M059J (cell line): ENCODE results near the gene WDR37. TPM values are rescaled to one million over a fixed set of nuclear protein-coding genes. Genes with fewer than 3 reads are reported as not detected.

ENCODE experiments used
- DNase-seq: peaks from one replicate; pipeline ENCODE4 v3.0.0-alpha.2; 2012; ENCODE audit warnings: low read depth
- total RNA-seq: library from RNA; depleted of rRNA; stranded (reverse); fragments of >200 nt; shearing (Covaris generic); gene quantifications from 2 replicates; pipeline ENCODE4 v1.2.3, GENCODE V29; 2014

The WDR37 gene
- total RNA-seq, 1 experiment from 2014 or later, result 5.6 TPM

DNA sequence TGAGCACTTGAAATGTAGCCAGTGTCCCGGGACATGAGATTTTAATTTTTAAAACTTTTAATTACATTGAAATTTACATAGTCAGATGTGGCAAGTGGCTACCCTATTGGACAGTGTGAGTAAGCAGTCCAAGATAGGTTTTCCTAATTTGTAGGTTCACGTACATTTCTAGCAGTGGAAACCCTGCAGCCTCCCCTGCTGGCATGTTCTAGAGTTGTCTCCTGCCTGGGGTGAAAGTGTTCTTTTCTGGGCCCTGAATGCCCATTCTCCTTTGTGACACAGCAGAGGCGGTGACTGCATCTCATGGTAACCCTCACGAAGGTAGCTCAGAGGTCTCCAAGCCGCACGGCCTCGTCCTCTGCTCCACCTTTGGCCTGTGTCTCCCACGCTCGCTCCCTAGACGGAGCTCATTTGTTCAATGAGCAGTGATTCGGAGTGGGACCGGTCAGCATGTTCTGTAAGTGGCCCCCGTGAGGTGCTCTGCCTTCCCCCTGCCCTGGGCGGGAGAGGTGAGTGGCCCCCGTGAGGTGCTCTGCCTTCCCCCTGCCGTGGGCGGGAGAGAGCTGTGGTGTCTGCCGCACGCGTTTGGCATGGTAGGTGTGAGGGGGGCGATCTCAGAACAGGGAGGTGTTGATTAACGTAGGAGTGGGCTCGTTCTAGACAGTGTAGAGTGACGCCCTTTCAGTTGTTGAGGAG, 18.0 kb downstream of the WDR37 start:
- DNase-seq, result no peak

DNA sequence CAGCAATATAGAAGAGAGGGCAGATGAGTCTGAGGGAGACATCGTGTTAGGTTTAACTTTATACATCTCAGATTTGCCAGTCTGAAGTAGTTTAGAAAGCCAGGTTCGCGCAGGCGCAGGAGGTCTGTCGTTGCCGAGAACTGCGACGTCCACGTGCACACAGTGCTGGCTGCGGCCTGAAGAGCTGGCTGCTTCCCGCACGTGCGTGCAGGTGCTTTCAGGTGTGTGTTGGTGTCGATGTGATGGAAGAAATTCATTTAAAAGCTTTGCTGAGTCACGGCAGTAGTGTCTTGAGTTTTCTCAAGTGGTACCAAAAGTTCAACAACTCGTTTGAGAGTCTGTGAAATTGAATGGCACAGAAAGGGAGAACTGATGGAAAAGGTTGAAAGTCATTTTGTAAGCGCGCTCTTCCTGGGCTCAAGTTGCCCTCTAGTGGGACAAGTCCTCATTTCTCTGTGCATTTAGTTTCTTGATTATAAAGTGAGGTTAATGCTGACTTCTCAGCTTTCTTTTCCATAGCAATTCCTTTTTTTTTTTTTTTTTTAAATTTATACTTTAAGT, 18.6 kb downstream of the WDR37 start:
- no peak for DNase-seq

DNA sequence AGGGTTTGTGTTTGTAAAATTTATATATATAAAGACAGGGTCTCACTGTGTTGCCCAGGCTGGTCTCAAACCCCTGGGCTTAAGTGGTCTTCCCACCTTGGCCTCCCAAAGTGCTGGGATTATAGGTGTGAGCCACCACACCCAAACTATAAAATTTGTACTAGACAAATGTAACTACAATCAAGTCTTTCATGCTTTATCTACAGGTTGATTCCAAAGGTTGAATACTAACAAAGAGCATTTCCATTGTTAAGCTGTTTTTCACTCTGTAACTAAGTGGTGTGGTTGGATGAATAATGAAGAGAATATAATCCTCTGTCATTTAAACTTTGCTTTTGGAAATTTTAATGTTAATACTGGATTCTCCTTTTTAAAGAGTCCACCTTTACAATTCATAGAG, 22.5 kb downstream of the WDR37 start:
- DNase-seq, result no peak

DNA sequence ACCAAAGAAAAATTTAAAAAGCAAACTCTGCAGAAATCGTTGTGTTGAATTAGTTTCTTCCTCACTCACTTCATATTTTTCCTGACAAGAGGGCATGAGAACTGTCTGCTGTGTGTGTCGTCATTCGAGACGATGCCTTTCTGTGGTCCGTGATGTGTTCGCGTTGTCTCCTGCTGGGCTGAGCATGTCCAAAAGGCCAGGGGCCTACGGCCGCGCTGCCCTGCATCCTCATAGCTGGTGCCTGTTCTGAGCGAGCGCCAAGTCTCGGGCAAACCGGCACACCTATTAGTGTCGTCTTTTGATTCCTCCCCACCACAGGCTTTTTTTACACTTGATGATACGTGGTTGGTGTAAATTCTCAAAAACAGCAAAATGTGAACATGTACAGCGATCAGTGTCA, 27.4 kb downstream of the WDR37 start:
- no peak for DNase-seq

DNA sequence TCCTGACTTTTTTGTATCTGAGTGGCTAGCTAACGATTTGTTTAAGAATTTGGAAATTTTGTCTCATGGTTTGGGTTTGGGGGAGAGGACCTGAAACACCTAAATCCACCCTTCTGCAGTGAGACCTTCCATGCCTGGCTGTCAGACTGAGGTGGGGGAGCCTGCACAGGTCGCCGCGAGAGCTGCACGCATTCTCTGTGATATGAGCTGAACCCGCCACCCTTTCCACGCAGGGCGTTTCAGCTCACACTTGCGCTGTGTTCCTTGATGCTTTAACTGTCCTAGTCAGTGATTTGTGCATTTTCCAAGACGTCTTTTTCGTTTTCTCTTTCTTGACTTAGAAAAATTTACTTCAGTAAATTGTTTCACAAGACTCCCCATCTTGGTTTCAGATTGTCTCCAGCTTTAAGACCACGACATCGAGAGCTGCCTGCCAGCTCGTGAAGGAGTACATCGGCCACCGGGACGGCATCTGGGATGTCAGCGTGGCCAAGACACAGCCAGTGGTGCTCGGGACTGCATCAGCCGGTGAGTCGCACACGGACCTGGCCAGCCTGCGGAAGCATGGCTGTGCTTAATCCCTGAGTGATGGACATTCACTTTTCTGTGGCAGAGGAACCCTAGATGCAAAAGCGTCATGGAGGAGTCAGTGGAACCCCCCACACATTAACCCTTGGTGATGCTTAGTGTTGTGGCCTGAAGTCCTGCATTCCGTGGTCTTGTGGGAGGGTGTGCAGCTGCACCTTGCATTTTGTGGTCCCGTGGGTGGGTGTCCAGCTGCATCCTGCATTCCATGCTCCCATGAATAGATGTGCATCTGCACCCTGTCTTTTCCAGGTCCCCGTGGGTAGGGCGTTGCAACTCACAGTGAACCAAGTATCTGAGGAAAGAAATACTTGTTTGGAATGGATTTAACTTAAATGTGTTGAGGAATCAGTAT, 28.1 kb downstream of the WDR37 start:
- DNase-seq, result no peak

DNA sequence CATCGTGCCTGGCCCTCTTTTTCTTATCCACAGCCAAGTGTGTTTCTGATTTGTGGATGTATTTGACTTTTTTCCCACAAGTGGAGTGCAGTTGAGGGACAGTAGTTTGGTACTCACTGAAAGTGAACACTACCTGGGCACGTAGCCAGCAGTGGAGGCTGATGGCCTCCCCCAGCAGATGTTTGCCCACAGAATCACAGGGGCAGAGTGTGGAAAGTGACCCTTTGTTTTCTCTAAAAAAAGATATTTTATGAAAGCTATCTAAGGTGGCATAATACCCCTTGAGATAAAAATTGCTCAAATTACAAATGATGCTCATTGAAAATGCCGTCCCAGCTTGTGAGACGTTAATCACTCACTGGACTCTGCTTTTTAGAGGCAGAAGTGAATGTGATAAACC, 29.1 kb downstream of the WDR37 start:
- DNase-seq, result no peak

DNA sequence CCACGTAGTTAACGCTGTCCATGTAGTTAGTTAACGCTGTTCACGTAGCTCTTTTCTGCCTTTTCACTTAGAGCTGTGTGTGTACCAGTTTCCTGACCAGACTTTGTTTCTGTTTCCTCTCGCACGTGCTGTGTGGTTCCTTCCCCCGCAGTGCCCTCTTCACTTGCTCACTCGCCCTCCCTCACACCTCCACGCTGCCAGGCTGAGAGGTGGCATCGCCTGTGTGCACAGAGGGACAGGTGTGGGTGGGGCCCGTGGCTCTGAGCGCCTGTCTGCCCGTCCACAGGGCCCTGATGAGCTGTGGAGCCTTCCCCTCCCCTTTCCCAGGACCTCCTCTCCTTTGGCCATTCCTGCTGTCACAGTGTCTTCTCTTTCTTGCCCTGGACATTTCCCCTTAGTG, 30.6 kb downstream of the WDR37 start:
- DNase-seq, result no peak

DNA sequence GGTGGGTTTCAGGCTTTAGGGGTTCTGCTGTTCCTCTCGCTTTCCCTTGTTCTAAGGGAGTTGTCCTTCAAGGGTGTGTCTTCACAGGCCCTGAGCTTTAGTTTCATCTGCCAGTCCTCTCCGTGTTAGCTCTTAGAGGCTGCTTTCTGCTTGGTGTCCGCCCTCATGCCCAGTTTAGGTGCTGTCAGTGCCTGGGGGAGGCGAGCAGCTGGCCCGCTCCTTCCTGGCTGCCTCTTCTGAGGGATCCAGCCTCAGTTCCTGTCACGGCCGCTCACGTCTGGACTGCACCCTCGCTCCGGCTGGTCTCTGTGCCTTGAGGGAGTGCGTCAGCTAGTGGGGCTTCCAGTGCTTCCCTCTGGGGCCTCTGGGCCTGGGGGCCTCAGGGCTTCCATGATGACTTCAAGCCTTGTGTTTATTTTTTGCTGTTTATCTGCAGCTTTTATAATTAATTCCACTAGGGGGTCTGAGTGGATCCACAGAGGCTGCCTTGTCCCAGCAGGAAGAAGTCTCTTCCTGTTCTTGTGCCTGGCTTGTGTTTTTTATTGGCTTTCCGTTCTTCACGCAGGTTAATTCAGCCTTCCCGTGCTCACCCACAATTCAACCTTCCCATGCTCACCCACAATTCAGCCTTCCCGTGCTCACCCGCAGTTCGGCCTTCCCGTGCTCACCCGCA, 33.0 kb downstream of the WDR37 start:
- no peak for DNase-seq

DNA sequence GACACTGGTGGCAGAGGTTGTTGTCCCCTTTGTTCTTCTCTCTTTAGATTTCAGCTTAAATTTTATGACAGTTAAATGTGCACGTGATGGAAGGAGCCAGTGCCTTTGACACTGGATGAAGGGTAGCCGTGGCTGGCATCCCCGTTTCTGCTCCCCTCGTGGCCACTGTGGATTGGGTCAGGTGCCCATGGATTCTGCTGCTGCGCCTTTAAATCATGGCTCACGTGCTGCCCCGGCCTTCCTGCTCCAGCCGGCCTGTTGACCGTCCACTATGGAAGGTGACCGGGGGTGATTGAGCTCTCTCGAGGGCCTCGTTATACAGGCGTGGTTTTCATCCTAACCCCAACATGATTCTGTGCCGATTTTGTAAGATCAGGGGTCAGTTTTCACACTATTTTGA, 34.5 kb downstream of the WDR37 start:
- DNase-seq, result no peak

DNA sequence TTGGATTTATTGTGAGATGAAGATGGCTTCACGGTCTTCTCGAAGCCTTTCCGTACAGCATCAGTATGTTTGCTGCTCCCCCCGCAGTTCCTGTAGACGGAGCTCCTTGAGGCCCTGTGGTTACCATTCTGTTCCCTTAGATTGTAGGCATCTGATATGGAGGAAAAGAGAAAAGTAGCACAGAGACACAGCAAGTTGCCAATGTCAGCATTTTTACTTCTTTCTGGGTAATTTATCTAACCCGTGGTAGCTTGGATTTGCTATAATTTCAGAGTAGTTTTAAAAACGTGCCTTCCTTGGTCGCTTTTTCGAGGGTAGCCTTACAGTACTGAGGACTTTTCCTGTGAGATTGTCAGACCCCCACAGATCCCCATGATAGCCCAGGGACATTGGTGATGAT, 37.5 kb downstream of the WDR37 start:
- DNase-seq, result no peak

DNA sequence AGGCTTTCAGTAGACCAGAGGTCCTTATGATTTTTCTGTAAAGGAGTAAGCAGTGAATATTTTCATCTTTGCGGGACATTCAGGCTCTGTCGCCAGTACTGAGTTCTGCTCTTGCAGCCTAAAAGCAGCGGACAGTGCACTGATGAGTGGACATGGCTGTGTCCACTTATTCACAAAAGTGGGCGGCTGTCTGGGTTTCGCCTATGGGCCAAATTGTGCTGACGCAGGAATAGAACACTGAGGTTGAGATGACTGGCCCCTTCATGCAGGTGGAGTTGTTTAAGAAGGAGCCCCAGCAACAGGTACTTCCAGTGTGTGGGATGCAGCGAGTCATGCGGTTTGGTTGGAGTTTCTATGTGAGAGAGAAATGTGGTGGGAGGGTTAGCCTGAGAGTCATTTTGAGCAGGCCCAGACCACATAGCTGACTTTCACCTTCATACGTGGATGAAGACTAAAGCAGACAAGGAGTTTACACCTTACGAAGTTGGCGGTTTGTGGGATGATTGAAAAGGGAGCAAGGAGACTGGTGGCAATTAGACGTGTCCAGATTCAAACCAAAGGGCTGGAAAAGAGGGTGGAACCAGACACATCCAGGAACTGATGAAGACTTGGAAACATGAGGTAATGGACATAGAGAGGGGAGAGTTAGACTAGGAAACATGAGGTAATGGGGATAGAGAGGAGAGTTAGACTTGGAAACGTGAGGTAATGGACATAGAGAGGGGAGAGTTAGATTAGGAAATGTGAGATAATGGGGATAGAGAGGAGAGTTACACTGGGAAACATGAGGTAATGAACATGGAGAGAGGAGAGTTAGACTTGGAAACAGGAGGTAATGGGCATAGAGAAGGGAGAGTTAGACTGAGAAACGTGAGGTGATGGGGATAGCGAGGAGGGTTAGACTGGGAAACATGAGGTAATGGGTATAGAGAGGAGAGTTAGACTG, 38.2 kb downstream of the WDR37 start:
- no peak for DNase-seq

DNA sequence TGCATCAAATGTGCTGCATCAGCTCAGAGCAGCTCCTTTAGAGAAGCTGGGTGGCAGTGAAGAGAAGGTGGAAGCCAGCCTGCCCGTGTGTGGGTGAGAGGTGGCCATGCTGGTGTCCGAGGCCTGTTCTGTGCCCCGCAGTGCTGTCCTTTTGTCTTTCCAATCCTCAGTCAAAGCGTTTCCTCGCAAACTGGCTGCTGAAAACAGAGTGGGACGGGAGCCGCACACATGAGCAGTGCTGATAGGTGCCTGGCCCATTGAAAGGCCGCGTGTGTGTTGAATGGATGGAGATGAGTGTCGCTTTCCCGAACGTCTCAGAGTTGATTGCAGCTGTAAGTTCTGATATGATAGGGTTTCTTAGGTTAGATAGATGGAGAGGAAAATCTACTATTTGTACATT, 39.3 kb downstream of the WDR37 start:
- DNase-seq, result no peak

DNA sequence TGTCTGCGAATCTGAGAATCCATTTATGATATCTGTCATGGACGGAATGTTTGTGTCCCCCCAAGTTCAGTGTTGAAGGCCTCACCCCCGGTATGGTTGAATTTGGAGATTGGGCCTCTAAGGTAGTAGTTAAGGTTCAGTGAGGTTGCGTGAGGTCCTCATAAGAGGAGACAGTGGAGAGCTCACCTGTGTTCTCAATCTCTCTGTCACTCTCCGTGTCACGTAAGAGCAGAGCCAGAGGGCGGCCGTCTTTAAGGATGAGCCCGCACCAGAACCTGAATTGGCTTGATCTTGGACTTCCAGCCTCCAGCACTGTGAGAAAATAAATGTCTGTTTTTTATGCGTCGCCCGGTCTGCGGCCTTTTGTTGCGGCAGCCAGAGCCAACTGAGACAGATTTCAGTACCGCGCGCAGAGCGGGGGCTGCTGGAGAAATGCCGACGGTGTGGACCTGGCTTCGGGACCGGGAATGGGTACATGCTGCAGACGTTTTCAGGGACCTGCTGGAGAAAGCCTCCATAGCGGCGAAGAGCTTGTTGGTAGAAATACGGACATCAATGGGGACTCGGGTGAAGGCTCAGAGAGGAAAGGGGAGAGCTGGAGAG, 40.2 kb downstream of the WDR37 start:
- no peak for DNase-seq

DNA sequence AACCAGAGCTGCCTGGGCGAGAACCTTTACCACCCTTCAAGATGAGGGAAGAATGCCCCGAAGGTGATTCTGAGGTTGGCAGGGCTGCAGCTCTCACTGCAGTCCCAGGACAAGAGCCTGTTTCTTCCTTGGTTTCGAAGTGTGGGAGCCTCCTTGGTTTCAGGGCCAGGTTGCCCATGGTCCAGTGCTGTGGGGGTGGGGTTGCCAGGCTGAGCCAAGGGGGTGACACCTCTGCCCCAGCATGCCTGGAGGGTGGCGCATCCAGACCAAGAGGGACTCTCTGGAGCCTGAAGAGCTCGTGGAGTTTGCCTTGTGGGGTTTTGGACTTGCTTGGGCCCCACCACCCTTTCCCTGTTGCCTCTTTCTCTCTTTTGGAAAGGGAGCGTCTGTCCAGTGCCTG, 41.3 kb downstream of the WDR37 start:
- no peak for DNase-seq

DNA sequence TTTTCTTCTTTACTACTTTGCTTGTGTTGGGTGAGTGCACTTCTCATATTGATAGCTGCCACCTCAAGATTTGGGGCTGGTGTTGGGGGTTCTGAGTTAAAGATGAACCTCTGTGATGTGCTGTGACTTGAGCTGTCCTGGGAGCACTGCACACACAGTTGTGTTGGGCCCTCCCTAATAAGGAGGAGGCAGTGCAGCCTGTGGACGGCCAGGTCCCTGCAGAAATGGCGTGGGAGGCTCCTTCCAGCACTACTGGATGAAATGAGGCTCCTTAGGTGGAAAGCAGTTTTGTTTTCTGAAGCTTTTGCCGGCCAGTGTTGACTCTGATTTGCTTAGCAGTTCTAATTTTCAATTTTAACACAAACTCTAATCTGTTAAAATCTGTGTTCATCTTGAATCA, 44.0 kb downstream of the WDR37 start:
- DNase-seq, result no peak

DNA sequence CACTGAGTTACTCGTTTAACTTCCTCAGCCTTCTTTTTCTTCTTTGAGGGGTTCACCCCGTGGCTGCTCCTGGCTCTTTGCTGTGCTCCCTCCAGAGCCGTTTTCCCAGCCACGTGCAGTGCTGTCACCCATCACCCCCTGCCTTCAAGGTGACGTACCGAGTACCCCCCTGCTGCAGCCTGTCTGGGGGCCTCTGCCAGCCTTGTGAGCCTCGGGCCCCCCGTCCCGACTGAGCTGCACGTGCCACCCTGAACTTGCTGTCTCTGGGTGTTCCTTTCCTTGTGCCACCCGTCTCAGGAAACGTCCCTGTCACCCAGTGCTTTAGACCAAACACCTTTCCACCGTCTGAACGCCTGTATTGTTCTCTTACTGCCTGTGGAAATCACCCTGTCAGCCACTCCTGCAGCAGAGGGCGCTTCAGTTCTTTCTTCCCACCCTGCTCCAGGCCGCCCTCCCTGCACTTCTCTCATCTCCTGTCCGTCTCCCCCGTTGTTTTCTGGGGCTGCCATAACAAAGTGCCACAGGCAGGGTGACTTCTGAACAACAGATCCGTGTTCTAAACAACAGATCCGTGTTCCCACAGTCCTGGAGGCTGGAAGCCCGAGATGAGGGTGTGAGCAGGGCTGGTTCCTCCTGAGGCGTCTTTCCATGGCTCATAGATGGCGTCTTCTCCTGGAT, 44.6 kb downstream of the WDR37 start:
- no peak for DNase-seq

DNA sequence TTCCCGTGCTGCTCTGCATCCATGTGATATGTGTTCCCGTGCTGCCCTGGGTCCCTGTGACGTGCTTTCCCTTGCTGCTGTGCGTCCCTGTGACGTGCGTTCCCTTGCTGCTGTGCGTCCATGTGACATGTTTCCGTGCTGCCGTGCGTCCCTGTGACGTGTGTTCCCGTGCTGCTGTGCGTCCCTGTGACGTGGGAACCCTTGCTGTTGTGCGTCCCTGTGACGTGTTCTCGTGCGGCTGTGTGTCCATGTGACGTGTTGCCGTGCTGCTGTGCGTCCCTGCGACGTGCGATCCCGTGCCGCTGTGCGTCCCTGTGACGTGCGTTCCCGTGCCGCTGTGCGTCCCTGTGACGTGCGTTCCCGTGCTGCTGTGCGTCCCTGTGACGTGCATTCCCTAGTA, 45.8 kb downstream of the WDR37 start:
- DNase-seq, result no peak

DNA sequence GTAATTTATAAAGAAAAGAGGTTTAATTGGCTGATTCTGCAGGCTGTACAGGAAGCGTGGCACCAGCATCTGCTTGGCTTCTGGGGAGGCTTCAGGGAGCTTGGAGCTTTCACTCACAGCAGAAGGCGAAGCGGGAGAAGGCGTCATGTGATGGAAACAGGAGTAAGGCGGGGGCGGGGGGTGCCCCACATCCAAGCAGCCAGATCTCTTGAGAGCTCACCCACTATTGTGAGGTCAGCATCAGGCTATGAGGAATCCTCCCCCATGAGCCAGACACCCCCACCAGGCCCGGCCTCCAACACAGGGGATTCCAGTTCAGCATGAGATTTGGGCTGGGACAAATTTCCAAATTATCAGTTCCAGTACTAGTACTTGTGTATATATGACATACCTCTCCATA, 46.2 kb downstream of the WDR37 start:
- no peak for DNase-seq

DNA sequence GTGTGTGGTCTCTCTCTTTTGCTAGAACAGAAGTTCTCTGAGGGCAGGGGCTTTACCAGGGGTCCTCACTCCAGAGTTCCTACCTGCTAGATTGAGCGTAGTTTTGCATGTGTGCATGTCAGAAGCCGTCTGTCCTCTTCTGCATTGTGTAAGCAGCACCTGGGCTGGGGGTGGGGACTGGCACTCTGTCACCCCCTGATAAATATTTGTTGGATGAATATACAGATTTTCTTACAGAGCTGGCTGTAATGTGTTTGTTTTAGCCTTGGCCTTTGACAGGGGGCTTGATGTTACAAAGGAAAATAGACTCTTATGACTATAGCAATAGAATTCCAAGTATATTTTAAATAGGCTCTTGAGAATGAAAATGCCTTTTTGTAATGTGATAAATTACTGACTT, 46.6 kb downstream of the WDR37 start:
- DNase-seq, result no peak

DNA sequence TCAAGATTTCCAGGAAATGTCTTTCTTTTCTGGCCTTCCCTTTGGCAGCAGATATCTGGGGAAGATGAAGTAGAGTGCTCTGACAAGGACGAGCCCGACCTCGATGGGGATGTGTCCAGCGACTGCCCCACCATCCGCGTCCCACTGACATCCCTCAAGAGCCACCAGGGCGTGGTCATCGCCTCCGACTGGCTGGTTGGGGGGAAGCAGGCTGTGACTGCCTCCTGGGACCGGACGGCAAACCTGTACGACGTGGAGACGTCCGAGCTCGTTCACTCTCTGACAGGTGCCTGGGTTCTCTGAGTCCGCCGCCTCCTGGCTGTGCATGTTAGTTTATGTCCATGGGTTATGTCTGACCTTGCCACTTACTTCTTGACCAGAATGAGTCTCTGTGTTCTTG, 47.4 kb downstream of the WDR37 start:
- no peak for DNase-seq
